GM03348 (cell line): ENCODE results near the gene TPO.
"Not testable (repeated sequence)": the region's sequence is repeated elsewhere in the genome, so short reads cannot be mapped to it uniquely, and the experiment has no call there.

Source experiments
- DNase-seq: peaks from one replicate; pipeline ENCODE4 v3.0.0; 2012; ENCODE audit warnings: low spot score

TPO gene

DNA sequence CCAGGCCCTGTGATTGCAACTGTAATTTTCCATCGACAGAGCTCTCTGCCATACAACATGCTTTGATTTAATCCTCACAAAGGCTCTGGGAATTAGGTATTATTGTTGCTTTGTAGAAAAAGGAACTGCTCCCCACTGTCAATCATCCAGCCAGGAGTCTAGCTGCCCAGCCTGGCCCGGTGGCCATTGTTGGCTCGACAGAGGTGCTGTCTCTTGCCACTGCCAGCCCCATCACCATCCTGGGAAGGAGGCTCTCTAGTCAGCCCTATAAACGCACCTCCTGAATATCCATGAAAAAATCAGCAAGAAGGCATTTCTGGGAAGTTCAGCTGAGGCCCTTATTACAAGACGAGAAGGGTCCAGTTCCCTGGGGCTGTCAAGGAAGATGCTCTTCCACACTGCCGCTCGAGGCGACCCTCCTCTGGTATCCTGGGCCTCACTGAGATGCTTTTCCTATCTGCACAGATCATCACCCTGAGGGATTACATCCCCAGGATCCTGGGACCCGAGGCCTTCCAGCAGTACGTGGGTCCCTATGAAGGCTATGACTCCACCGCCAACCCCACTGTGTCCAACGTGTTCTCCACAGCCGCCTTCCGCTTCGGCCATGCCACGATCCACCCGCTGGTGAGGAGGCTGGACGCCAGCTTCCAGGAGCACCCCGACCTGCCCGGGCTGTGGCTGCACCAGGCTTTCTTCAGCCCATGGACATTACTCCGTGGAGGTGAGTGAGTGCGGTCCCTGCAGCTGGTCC, 71.0 kb downstream of the TPO start:
- DNase-seq, result no peak

GRCh38 chr2:1486670-1487069, 73.4 kb downstream of the TPO start:
- no peak for DNase-seq

DNA sequence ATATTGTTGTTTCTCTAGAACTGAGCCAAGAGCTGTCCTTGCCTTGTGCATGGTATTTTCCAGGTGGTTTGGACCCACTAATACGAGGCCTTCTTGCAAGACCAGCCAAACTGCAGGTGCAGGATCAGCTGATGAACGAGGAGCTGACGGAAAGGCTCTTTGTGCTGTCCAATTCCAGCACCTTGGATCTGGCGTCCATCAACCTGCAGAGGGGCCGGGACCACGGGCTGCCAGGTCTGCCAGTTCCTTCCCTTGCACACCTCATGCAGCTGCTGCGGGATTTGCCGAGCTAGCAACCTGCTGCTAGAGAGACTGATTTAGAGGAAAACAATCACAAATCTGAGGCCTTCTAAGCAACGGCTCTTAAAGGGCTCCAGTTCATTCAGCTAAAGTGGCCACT, 74.5 kb downstream of the TPO start:
- DNase-seq, result no peak

GRCh38 chr2:1488181-1488671, 75.0 kb downstream of the TPO start:
- no peak for DNase-seq

DNA sequence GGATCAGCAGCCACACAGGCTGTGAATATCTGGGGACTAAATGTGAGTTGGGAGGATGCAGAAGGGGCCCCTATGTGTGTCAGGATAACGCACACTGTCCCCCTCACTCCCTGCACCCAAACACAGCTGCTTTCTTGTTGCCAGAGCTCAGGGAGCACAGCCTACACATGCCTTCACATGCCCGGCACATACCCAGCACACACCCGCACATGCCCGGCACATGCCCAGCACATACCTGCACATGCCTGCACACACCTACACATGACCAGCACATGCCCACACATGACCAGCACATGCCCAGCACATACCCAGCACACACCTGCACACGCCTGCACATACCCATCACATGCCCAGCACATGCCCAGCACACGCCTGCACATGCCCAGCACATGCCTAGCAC, 75.6 kb downstream of the TPO start:
- no peak for DNase-seq

- DNase-seq, result no peak
Measured at GRCh38 chr2:1489486-1489885, 76.2 kb downstream of the TPO start.

- not testable (repeated sequence) for DNase-seq
Measured at GRCh38 chr2:1490381-1490780, 77.1 kb downstream of the TPO start.

- DNase-seq, result no peak
Measured at GRCh38 chr2:1491751-1492150, 78.5 kb downstream of the TPO start.

DNA sequence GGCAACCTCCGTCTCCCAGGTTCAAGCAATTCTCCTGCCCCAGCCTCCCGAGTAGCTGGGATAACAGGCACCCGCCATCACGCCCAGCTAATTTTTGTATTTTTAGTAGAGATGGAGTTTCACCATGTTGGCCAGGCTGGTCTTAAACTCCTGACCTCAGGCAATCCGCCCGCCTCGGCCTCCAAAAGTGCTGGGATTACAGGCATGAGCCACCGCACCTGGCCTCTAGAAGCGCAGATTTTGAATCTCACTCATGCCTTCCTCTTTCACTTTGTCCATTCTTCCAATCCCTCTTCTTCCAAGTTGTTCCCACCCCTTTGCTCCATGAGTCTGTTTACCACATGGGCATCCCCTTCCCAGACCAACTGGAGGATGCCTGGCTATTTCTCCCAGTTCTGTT, 79.0 kb downstream of the TPO start:
- DNase-seq, result not testable (repeated sequence)

GRCh38 chr2:1492711-1493430, 79.6 kb downstream of the TPO start:
- no peak for DNase-seq

DNA sequence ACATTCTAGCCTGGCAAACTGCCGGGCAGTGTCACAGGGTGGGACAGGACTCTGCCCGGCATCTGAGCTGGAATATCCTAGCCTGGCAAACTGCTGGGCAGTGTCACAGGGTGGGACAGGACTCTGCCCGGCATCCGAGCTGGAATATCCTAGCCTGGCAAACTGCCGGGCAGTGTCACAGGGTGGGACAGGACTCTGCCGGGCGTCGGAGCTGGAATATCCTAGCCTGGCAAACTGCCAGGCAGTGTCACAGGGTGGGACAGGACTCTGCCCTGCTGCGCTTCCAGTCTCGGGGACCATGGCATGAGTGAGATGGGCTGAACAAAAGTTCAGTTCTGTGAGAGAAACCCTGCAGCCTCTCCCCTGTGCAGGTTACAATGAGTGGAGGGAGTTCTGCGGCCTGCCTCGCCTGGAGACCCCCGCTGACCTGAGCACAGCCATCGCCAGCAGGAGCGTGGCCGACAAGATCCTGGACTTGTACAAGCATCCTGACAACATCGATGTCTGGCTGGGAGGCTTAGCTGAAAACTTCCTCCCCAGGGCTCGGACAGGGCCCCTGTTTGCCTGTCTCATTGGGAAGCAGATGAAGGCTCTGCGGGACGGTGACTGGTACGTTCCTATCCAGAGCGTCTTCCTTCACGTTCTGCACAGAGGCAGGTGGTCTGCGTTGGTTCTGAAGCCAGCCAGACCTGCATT, 80.3 kb downstream of the TPO start:
- DNase-seq, result no peak

DNA sequence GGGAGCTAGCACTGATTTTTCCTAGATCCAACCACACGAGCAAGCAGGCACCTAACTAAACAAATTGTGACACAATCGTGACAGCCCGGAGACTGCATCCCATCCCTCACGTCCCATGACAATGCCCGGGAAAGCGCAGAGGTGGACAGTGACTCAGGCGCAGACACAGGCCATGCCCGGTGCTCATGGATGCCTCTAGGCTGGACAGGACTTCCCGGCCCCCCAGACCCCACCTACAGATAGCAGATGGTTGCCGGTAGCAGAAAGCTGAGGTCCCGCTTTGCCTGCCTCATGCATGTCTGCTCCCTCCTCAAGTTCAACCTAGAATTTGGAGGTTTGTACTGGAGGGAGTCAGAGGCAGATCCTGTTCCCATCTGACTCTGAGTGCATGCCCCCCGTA, 81.0 kb downstream of the TPO start:
- no peak for DNase-seq

DNA sequence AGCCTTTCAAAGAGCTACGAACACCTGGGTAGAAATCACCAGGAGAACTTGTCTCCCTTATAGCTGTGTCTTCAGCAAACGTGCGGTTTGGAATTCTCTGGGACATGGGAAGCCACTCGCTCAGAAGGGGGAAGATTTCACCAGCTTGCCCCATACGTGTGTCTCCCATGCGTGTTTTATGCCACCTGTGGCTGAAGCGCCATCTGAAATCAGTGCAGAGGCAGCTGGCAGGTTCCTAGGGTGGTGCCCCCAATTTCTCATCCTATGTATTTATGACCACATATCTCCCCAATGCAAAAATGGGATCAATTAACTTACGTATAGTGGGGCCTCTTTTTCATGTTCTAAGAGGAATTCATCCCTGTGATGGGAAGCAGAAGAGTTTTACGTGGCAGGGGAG, 81.6 kb downstream of the TPO start:
- DNase-seq, result no peak

GRCh38 chr2:1495676-1496358, 82.6 kb downstream of the TPO start:
- DNase-seq, result no peak

DNA sequence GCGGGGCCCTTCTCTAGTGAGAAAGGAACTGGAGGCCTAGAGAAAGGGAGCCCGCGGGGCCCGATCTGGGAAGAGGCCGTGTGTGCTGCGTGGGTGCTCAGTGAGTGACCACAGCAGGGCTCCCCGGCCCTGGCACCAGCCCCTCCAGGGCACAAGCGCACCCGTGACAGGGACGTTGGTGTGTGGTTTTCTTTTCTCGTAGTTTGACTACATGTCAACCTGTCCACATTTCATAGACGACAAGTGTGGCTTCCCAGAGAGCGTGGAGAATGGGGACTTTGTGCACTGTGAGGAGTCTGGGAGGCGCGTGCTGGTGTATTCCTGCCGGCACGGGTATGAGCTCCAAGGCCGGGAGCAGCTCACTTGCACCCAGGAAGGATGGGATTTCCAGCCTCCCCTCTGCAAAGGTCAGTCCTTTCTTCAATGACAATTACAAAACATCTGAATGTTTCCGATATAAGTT, 83.1 kb downstream of the TPO start:
- DNase-seq, result no peak

DNA sequence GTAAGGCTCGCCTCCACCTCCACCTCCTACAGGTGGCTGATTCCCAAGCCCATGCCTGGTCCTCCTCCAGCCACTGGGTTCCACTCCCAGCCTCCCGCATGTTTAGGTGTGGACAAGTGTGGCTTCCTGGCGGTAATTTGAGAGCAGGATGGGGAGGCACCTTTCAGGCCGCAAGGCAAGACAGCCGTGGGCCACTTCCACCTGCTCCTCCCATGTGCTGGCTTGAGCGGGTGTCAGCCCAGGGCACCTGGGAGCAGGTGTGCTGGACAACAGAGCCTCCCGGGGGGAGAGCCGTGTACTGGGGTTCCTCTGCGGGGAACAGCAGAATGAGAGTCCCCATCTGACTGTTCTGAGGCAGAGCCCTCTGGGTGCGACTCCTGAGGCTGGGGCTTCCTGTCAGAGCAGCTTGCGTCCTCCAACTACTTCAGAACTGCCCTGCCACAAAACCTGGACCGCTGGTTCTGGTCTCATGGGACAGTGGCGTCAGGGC, 83.9 kb downstream of the TPO start:
- DNase-seq, result no peak

- no peak for DNase-seq
Measured at GRCh38 chr2:1498176-1498575, 84.9 kb downstream of the TPO start.

DNA sequence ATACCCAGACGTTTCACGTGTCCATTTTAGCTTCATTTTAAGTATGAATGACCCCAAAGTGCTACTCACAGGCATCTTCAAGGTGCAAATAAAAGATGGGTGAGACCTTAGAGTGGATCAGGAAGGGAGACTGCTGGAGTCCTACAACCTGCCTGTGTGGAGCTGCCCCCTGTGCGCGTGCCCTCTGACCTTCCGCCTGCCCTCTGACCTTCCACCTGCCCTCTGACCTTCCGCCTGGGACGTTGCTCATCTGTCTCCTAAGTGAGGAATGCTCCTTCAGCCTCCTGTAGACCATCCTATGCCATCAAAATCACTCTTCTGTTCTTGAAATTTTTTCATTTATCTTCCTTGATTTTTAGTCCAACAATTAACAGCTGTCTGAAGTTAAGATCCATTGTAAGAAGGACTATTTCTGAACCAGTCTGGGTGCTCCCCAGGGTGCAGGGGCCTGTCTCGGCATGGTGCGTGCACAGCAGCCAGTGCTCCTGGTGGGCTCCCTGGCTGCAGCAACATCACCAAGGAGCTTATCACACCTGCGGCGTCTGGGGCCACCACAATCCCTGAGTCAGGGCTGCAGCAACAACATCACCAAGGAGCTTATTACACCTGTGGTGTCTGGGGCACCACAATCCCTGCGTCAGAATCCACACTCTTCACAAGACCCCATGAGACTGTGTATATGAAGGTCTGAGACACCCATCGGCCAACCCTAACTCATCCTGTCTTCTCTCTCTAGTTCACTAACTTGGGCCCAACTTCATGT, 86.0 kb downstream of the TPO start:
- DNase-seq, result no peak

- no peak for DNase-seq
Measured at GRCh38 chr2:1501038-1501851, 88.0 kb downstream of the TPO start.

GRCh38 chr2:1501991-1502390, 88.7 kb downstream of the TPO start:
- no peak for DNase-seq
